ENCODE measurements around the gene LINS1.

Gene LINS1

GRCh38 chr15:100544338-100544841 lies 57.6 kb downstream of the LINS1 start:
- DNase-seq = no peak

GRCh38 chr15:100542290-100542689 lies 59.7 kb downstream of the LINS1 start:
- no peak for DNase-seq

GRCh38 chr15:100537331-100537730 lies 64.7 kb downstream of the LINS1 start:
- peak; percentile 81 for DNase-seq

GRCh38 chr15:100536733-100537132 lies 65.3 kb downstream of the LINS1 start:
- DNase-seq = no peak

- no peak for DNase-seq
Observed at GRCh38 chr15:100533886-100534285, 68.1 kb downstream of the LINS1 start.

- no peak for DNase-seq
Observed at GRCh38 chr15:100531823-100532327, 70.1 kb downstream of the LINS1 start.

GRCh38 chr15:100531204-100531603 lies 70.8 kb downstream of the LINS1 start:
- no peak for DNase-seq

- no peak for DNase-seq
Observed at GRCh38 chr15:100529556-100529955, 72.4 kb downstream of the LINS1 start.

GRCh38 chr15:100528833-100529428 lies 73.1 kb downstream of the LINS1 start, which contains the start of gene CERS3:
TSS of gene CERS3 (minus strand) at chr15:100528950. CDS start at chr15:100501849, 27,101 bp downstream.
- DNase-seq = no peak

GRCh38 chr15:100526027-100526481 lies 75.9 kb downstream of the LINS1 start:
- no peak for DNase-seq

GRCh38 chr15:100525436-100525835 lies 76.5 kb downstream of the LINS1 start:
- DNase-seq = no peak

- no peak for DNase-seq
Observed at GRCh38 chr15:100524326-100524725, 77.7 kb downstream of the LINS1 start.

GRCh38 chr15:100521907-100522306 lies 80.1 kb downstream of the LINS1 start:
- DNase-seq = no peak

- peak; percentile 89 for DNase-seq
Observed at GRCh38 chr15:100520132-100520921, 81.7 kb downstream of the LINS1 start.

- no peak for DNase-seq
Observed at GRCh38 chr15:100517846-100518245, 84.1 kb downstream of the LINS1 start.
